ENCODE measurements around the gene ERI3. TPM values are rescaled to one million over a fixed set of nuclear protein-coding genes. Genes with fewer than 3 reads are reported as not detected.

ERI3 gene
- total and polyA plus RNA-seq, 9 of the 15 experiments (the other 6 are each of a cell fraction or from before 2014, with no cell fraction given), result 47.8 to 93.4 (median 67.2) TPM

GRCh38 chr1:44213222-44214112 lies 141.6 kb downstream of the ERI3 start, which contains the start of gene DMAP1 (continued):
- TF ChIP-seq TAF7 (tag; IDR thresholded peaks at IDR 0.05) (peak; percentile 70), ZNF584 (CRISPR knock-in tag; IDR thresholded peaks at IDR 0.05; ENCODE audit: low read depth) (no peak; the same call in 1 of the 2 replicates), CXXC5 (CRISPR knock-in tag; IDR thresholded peaks at IDR 0.05) (peak; percentile 95), SRSF3 (IDR thresholded peaks at IDR 0.05; ENCODE audit: insufficient read depth, low read length) (no peak), RBM25 (IDR thresholded peaks at IDR 0.05; ENCODE audit: low read depth, low read length, severe bottlenecking) (no peak), USF1 (CRISPR knock-in tag; IDR thresholded peaks at IDR 0.05) (no peak), ZMIZ1 (IDR thresholded peaks at IDR 0.05; ENCODE audit: low read depth in 2 of 2, low read length in 2 of 2) (peak in 1 of 2 experiments; percentile 67; a peak in 1 of 4 replicates), ZNF217 (CRISPR knock-in tag; IDR thresholded peaks at IDR 0.05) (no peak), PKNOX1 (IDR thresholded peaks at IDR 0.05) (peak; percentile 92), GTF2E2 (tag; IDR thresholded peaks at IDR 0.05) (no peak; the same call in 1 of the 2 replicates), ATF7 (IDR thresholded peaks at IDR 0.05) (peak; percentile 90), ETS2 (tag; IDR thresholded peaks at IDR 0.05; ENCODE audit: borderline replicate concordance, poor library complexity, severe bottlenecking) (no peak), MYBL2 (IDR thresholded peaks at IDR 0.05; ENCODE audit: low read depth) (no peak), MYBL2 (CRISPR knock-in tag; IDR thresholded peaks at IDR 0.05; ENCODE audit: borderline replicate concordance) (no peak), NR0B1 (IDR thresholded peaks at IDR 0.05; ENCODE audit: partially characterized antibody) (no peak), ZNF184 (CRISPR knock-in tag; IDR thresholded peaks at IDR 0.05) (no peak), FOXA3 (CRISPR knock-in tag; conservative IDR thresholded peaks at IDR 0.05 in 1 of 2, IDR thresholded peaks at IDR 0.05 in 1 of 2) (peak in 1 of 2 experiments; percentile 23; a peak in 1 of 4 replicates), MAZ (CRISPR knock-in tag; conservative IDR thresholded peaks at IDR 0.05 in 1 of 2, IDR thresholded peaks at IDR 0.05 in 1 of 2) (peak; percentile 87 to 93), CHCHD3 (CRISPR knock-in tag; IDR thresholded peaks at IDR 0.05) (no peak), ZBTB7A (IDR thresholded peaks at IDR 0.05; ENCODE audit: borderline replicate concordance, control insufficient read depth, low read depth, low read length) (peak; percentile 60; the same call in 1 of the 2 replicates)
